ENCODE measurements around the gene NKX6-2. TPM values are rescaled to one million over a fixed set of nuclear protein-coding genes. Genes with fewer than 3 reads are reported as not detected.

Gene NKX6-2
- total RNA-seq, 1 experiment from 2014 or later, result not detected

DNA sequence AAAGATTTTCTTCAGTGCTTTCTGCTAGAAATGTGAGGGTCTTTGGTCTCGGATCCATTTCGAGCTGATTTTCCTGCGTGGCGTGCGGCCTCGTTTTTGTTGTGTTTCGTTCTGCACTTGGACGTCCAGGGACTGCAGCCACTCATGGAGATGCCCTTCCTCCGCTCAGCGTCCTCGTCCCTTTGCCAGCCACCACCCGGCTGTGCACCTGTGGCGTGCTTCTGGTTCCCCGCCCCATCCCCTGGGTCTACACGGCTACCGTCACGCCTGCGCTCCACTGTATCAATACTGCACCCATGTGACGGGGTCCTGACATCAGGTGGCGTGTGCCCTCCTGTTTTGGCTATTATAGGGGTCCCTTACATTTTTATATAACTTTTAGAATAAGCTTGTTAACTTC, 42.7 kb upstream of the NKX6-2 start:
- TF ChIP-seq, protein P1, sequence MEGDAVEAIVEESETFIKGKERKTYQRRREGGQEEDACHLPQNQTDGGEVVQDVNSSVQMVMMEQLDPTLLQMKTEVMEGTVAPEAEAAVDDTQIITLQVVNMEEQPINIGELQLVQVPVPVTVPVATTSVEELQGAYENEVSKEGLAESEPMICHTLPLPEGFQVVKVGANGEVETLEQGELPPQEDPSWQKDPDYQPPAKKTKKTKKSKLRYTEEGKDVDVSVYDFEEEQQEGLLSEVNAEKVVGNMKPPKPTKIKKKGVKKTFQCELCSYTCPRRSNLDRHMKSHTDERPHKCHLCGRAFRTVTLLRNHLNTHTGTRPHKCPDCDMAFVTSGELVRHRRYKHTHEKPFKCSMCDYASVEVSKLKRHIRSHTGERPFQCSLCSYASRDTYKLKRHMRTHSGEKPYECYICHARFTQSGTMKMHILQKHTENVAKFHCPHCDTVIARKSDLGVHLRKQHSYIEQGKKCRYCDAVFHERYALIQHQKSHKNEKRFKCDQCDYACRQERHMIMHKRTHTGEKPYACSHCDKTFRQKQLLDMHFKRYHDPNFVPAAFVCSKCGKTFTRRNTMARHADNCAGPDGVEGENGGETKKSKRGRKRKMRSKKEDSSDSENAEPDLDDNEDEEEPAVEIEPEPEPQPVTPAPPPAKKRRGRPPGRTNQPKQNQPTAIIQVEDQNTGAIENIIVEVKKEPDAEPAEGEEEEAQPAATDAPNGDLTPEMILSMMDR (IDR thresholded peaks at IDR 0.05; ENCODE audit: insufficient read depth in 1 of 2, low read depth in 1 of 2, low read length in 1 of 2, severe bottlenecking in 1 of 2, unreplicated experiment in 1 of 2), result no peak
- no peak for DNase-seq
- Mint-ChIP-seq H3K27me3 (ENCODE audit: insufficient read depth, unreplicated experiment) (peaks cover 33% of the 10 kb centered on the region), H3K4me1 (ENCODE audit: low read depth, unreplicated experiment) (no peaks in the 10 kb centered on the region), H3K9me3 (ENCODE audit: unreplicated experiment) (peaks cover 10% of the 10 kb centered on the region), H3K36me3 (ENCODE audit: insufficient read depth, unreplicated experiment) (peaks cover 9% of the 10 kb centered on the region), H3K27ac (ENCODE audit: unreplicated experiment) (no peak overlapping the region), H3K4me3 (ENCODE audit: unreplicated experiment) (no peak overlapping the region)
- POLR2A ChIA-PET, result no interaction called here
- no peaks in the 10 kb centered on the region for H3K36me3 ChIP-seq (ENCODE audit: control insufficient read depth, insufficient read depth, low read length)
- BruUV-seq (replicated peaks), result no TSS peak
- H3K27me3 ChIP-seq (replicated peaks; ENCODE audit: control insufficient read depth, insufficient read depth, low read length), result no peaks in the 10 kb centered on the region; the same call in 1 of the 2 replicates
- no peaks in the 10 kb centered on the region for H3K4me1 ChIP-seq
- intact Hi-C loops (cut with micrococcal nuclease; ENCODE audit: unreplicated experiment), result no loop called here
- peaks cover 6% of the 10 kb centered on the region for H3K9me3 ChIP-seq
- H3K4me3 ChIP-seq (ENCODE audit: low read depth, low read length), result no peak overlapping the region
- CTCF ChIA-PET, result no interaction called here

- Histone ChIP-seq H3K27me3 (replicated peaks; ENCODE audit: control insufficient read depth, insufficient read depth, low read length) (no peaks in the 10 kb centered on the region), H3K4me1 (no peaks in the 10 kb centered on the region), H3K4me3 (ENCODE audit: low read depth, low read length) (no peak overlapping the region), H3K9me3 (peaks cover 6% of the 10 kb centered on the region), H3K36me3 (ENCODE audit: control insufficient read depth, insufficient read depth, low read length) (no peaks in the 10 kb centered on the region)
- DNase-seq, result no peak
- no peaks in the 10 kb centered on the region for H3K4me1 Mint-ChIP-seq (ENCODE audit: low read depth, unreplicated experiment)
- H3K4me3 Mint-ChIP-seq (ENCODE audit: unreplicated experiment), result no peak overlapping the region
- H3K27me3 Mint-ChIP-seq (ENCODE audit: insufficient read depth, unreplicated experiment), result peaks cover 33% of the 10 kb centered on the region
- no TSS peak for BruUV-seq (replicated peaks)
- ChIA-PET POLR2A (no interaction called here), CTCF (no interaction called here)
- intact Hi-C loops (cut with micrococcal nuclease; ENCODE audit: unreplicated experiment), result no loop called here
- H3K9me3 Mint-ChIP-seq (ENCODE audit: unreplicated experiment), result peaks cover 10% of the 10 kb centered on the region
- no peak overlapping the region for H3K27ac Mint-ChIP-seq (ENCODE audit: unreplicated experiment)
- peaks cover 9% of the 10 kb centered on the region for H3K36me3 Mint-ChIP-seq (ENCODE audit: insufficient read depth, unreplicated experiment)
- TF ChIP-seq, protein P1 (IDR thresholded peaks at IDR 0.05; ENCODE audit: insufficient read depth in 1 of 2, low read depth in 1 of 2, low read length in 1 of 2, severe bottlenecking in 1 of 2, unreplicated experiment in 1 of 2), result no peak
These were observed 42.1 kb upstream of the NKX6-2 start for GRCh38 chr10:132827861-132828539.

GRCh38 chr10:132827423-132827789, 41.5 kb upstream of the NKX6-2 start:
- Histone ChIP-seq H3K9me3 (peaks cover 6% of the 10 kb centered on the region), H3K4me3 (ENCODE audit: low read depth, low read length) (no peak overlapping the region), H3K36me3 (ENCODE audit: control insufficient read depth, insufficient read depth, low read length) (no peaks in the 10 kb centered on the region), H3K4me1 (no peaks in the 10 kb centered on the region), H3K27me3 (replicated peaks; ENCODE audit: control insufficient read depth, insufficient read depth, low read length) (no peaks in the 10 kb centered on the region)
- Mint-ChIP-seq H3K27me3 (ENCODE audit: insufficient read depth, unreplicated experiment) (peaks cover 32% of the 10 kb centered on the region), H3K4me3 (ENCODE audit: unreplicated experiment) (no peak overlapping the region), H3K9me3 (ENCODE audit: unreplicated experiment) (peaks cover 10% of the 10 kb centered on the region), H3K4me1 (ENCODE audit: low read depth, unreplicated experiment) (no peaks in the 10 kb centered on the region), H3K36me3 (ENCODE audit: insufficient read depth, unreplicated experiment) (peaks cover 9% of the 10 kb centered on the region), H3K27ac (ENCODE audit: unreplicated experiment) (no peak overlapping the region)
- no TSS peak for BruUV-seq (replicated peaks)
- intact Hi-C loops (cut with micrococcal nuclease; ENCODE audit: unreplicated experiment), result no loop called here
- DNase-seq, result no peak
- ChIA-PET CTCF (no interaction called here), POLR2A (no interaction called here)
- TF ChIP-seq, protein P1 (IDR thresholded peaks at IDR 0.05; ENCODE audit: insufficient read depth in 1 of 2, low read depth in 1 of 2, low read length in 1 of 2, severe bottlenecking in 1 of 2, unreplicated experiment in 1 of 2), result no peak

Data from Caco-2 (cell line).